GM18868 (cell line): ENCODE measurements around the gene MYLK3.

Source experiments
- ATAC-seq: cut with Tn5 transposase; IDR thresholded peaks from one replicate; pipeline ENCODE4 v1.9.1; 2021; ENCODE audit warnings: mild to moderate bottlenecking, moderate library complexity; ENCODE audit not compliant: unreplicated experiment

Gene MYLK3

DNA sequence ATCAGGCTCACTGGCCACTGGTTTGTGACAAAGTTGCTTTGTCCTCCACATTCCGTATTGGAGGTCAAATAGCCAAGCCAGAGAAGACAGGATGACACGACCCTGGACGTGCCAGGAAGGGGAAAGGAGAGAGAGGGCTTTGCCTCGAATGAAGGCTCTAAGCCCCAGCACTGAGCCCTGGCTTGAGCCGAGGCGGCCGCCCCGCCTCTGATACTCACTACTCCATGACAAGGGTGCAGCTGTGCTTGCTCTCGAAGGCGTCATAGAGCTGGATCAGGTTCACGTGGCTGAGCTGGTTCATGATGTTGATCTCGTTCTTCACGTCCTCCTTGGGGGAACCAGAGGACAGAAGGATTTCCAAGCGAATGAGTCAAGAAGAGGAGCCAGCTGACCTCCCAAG, 19.3 kb downstream of the MYLK3 start:
- no peak for ATAC-seq

DNA sequence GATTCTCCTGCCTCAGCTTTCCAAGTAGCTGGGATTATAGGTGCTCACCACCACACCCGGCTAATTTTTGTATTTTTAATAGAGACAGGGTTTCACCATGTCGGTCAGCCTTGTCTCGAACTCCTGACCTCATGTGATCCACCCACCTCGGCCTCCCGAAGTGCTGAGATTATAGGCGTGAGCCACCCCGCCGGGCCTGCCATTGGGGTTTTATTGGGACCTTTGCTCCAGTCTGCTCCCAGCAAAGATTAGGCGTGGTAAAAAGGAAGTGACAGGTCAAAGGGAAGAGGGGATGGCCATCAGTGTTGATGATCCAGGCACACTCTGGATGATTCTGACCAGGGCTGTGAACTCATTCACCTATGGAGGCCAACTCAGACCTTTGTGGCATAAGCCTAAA, 20.5 kb downstream of the MYLK3 start:
- ATAC-seq = no peak

- ATAC-seq = no peak
Measured at GRCh38 chr16:46727184-46727583, 21.0 kb downstream of the MYLK3 start.

GRCh38 chr16:46721885-46722284, 26.3 kb downstream of the MYLK3 start:
- no peak for ATAC-seq

- no peak for ATAC-seq
Measured at GRCh38 chr16:46720619-46721018, 27.5 kb downstream of the MYLK3 start.

- ATAC-seq = no peak
Measured at GRCh38 chr16:46719528-46719927, 28.6 kb downstream of the MYLK3 start.

- ATAC-seq = no peak
Measured at GRCh38 chr16:46718214-46718613, 29.9 kb downstream of the MYLK3 start.

GRCh38 chr16:46717692-46718091, 30.5 kb downstream of the MYLK3 start:
- no peak for ATAC-seq

- no peak for ATAC-seq
Measured at GRCh38 chr16:46715769-46716305, 32.3 kb downstream of the MYLK3 start.

GRCh38 chr16:46714797-46715591, 33.1 kb downstream of the MYLK3 start:
- no peak for ATAC-seq

- no peak for ATAC-seq
Measured at GRCh38 chr16:46713634-46714033, 34.5 kb downstream of the MYLK3 start.

- no peak for ATAC-seq
Measured at GRCh38 chr16:46712911-46713310, 35.2 kb downstream of the MYLK3 start.

- ATAC-seq = no peak
Measured at GRCh38 chr16:46711106-46712058, 36.8 kb downstream of the MYLK3 start.

DNA sequence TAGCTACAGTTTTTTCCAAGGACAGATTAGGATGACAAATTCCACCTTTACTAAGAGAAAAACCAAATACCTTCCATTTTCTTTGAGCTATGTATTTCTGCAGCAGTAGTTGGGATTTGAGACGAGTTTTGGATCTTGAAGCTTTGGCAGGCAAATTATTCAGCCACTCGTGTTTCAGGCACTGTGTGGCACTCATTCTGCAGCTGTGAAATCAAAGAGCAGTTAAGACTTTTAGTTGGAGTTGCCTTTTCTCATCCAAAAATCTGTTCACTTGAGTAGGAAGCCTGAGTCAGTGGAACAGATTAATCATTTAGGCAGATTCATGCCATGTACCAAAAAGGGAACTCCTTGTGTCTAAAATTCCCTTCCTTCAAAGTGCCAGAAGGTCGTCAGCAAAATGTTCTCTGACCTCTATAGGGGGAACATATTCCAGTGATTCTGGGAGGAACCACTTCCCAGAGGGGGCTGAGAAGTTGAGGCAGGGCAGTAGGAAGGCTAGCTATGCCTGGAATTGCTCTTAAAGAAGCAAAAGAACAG, 38.6 kb downstream of the MYLK3 start:
- ATAC-seq = no peak

DNA sequence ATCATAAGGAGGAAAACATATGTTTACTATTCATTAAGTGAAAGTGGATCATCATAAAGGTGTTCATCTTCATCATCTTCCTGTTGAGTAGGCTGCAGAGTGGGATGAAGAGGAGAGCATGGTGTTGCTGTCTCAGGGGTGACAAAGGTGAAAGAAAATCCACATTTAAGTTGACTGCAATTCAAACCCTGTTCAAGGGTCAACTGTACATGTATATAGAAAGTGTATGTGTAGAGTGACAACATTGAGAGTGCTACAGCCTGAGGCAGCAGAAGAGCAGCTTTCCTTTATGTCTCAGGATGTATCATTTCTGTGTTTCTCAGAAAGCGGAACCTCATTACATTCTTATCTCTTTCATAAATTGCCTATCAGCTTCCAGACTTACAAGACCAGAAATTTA, 41.5 kb downstream of the MYLK3 start:
- no peak for ATAC-seq

- ATAC-seq = no peak
Measured at GRCh38 chr16:46702030-46702429, 46.1 kb downstream of the MYLK3 start.

DNA sequence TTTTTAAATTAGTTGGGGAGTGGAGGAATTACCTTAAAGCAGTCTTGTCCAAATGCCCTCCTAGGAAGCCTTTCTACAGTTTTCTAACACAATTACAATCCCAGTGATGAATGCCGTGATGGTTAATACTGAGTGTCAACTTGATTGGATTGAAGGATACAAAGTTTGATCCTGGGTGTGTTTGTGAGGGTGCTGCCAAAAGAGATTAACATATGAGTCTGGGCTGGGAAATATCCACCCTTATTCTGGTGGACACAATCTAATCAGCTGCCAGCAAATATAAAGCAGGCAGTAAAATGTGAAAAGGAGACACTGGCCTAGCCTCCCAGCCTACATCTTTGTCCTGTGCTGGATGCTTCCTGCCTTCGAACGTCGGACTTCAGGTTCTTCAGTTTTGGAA, 46.5 kb downstream of the MYLK3 start:
- no peak for ATAC-seq

- no peak for ATAC-seq
Measured at GRCh38 chr16:46700048-46700447, 48.1 kb downstream of the MYLK3 start.

GRCh38 chr16:46696957-46697356, 51.2 kb downstream of the MYLK3 start:
- no peak for ATAC-seq

- no peak for ATAC-seq
Measured at GRCh38 chr16:46695937-46696336, 52.2 kb downstream of the MYLK3 start.

DNA sequence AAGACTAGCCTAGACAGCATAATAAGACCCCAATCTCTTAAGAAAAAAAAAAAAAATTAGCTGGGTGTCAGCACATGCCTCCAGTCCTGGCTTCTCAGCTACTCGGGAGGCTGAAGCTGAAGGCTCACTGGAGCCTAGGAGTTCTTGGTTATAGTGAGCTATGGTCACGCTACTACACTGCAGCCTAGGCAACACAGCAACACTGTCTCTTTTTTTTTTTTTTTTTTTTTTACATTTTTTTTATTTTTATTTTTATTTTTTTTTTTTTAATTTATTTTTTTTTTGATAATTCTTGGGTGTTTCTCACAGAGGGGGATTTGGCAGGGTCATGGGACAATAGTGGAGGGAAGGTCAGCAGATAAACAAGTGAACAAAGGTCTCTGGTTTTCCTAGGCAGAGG, 54.5 kb downstream of the MYLK3 start:
- ATAC-seq = no peak
